ENCODE data around the gene AK8. TPM values are rescaled to one million over a fixed set of nuclear protein-coding genes. Genes with fewer than 3 reads are reported as not detected.

AK8 gene
- total RNA-seq, 1 donor from 2014 or later, result 0.22 TPM

- no peak for TF ChIP-seq CTCF (IDR thresholded peaks at IDR 0.05)
- H3K36me3 Mint-ChIP-seq (ENCODE audit: low read depth), result no peaks in the 10 kb centered on the region
- no peak overlapping the region for H3K27ac Mint-ChIP-seq (ENCODE audit: unreplicated experiment)
- DNase-seq (ENCODE audit: low spot score), result no peak
- no peaks in the 10 kb centered on the region for H3K9me3 Mint-ChIP-seq (ENCODE audit: low read depth)
- no peaks in the 10 kb centered on the region for H3K4me1 Mint-ChIP-seq (ENCODE audit: low read depth)
- H3K27me3 Mint-ChIP-seq (ENCODE audit: low read depth), result peaks cover 24% of the 10 kb centered on the region
- no peak overlapping the region for H3K4me3 Mint-ChIP-seq (ENCODE audit: unreplicated experiment)
Observed at GRCh38 chr9:132730054-132731033, 147.7 kb downstream of the AK8 start.

GRCh38 chr9:132729235-132729890 is 148.7 kb downstream of the AK8 start:
- no peaks in the 10 kb centered on the region for H3K36me3 Mint-ChIP-seq (ENCODE audit: low read depth)
- no peak for DNase-seq (ENCODE audit: low spot score)
- H3K4me1 Mint-ChIP-seq (ENCODE audit: low read depth), result no peaks in the 10 kb centered on the region
- no peaks in the 10 kb centered on the region for H3K9me3 Mint-ChIP-seq (ENCODE audit: low read depth)
- H3K27me3 Mint-ChIP-seq (ENCODE audit: low read depth), result peaks cover 25% of the 10 kb centered on the region
- no peak overlapping the region for H3K27ac Mint-ChIP-seq (ENCODE audit: unreplicated experiment)
- H3K4me3 Mint-ChIP-seq (ENCODE audit: unreplicated experiment), result no peak overlapping the region
- TF ChIP-seq CTCF (IDR thresholded peaks at IDR 0.05), result no peak

- no peak for TF ChIP-seq CTCF (IDR thresholded peaks at IDR 0.05)
- H3K9me3 Mint-ChIP-seq (ENCODE audit: low read depth), result no peaks in the 10 kb centered on the region
- no peak for DNase-seq (ENCODE audit: low spot score)
- no peaks in the 10 kb centered on the region for H3K4me1 Mint-ChIP-seq (ENCODE audit: low read depth)
- no peak overlapping the region for H3K4me3 Mint-ChIP-seq (ENCODE audit: unreplicated experiment)
- no peaks in the 10 kb centered on the region for H3K36me3 Mint-ChIP-seq (ENCODE audit: low read depth)
- no peak overlapping the region for H3K27ac Mint-ChIP-seq (ENCODE audit: unreplicated experiment)
- H3K27me3 Mint-ChIP-seq (ENCODE audit: low read depth), result peaks cover 26% of the 10 kb centered on the region
Observed at GRCh38 chr9:132728497-132728896, 149.6 kb downstream of the AK8 start.

- H3K9me3 Mint-ChIP-seq (ENCODE audit: low read depth), result no peaks in the 10 kb centered on the region
- no peak for TF ChIP-seq CTCF (IDR thresholded peaks at IDR 0.05)
- peaks cover 29% of the 10 kb centered on the region for H3K27me3 Mint-ChIP-seq (ENCODE audit: low read depth)
- no peaks in the 10 kb centered on the region for H3K36me3 Mint-ChIP-seq (ENCODE audit: low read depth)
- H3K27ac Mint-ChIP-seq (ENCODE audit: unreplicated experiment), result no peak overlapping the region
- no peak overlapping the region for H3K4me3 Mint-ChIP-seq (ENCODE audit: unreplicated experiment)
- H3K4me1 Mint-ChIP-seq (ENCODE audit: low read depth), result no peaks in the 10 kb centered on the region
- no peak for DNase-seq (ENCODE audit: low spot score)
Observed at GRCh38 chr9:132728071-132728470, 150.0 kb downstream of the AK8 start.

GRCh38 chr9:132726576-132727130 is 151.4 kb downstream of the AK8 start:
- TF ChIP-seq CTCF (IDR thresholded peaks at IDR 0.05), result no peak
- Mint-ChIP-seq H3K4me1 (ENCODE audit: low read depth) (no peaks in the 10 kb centered on the region), H3K9me3 (ENCODE audit: low read depth) (no peaks in the 10 kb centered on the region), H3K4me3 (ENCODE audit: unreplicated experiment) (no peak overlapping the region), H3K27me3 (ENCODE audit: low read depth) (peaks cover 27% of the 10 kb centered on the region), H3K36me3 (ENCODE audit: low read depth) (no peaks in the 10 kb centered on the region), H3K27ac (ENCODE audit: unreplicated experiment) (no peak overlapping the region)
- no peak for DNase-seq (ENCODE audit: low spot score)

Measured in chondrocyte (in vitro differentiated cells).